HepG2 (cell line): ENCODE data around the gene PGAP3. TPM values are rescaled to one million over a fixed set of nuclear protein-coding genes. Genes with fewer than 3 reads are reported as not detected.

Source experiments
- ATAC-seq: fragments of 200-7000 bp; cut with Tn5 transposase; 3 replicates; pipeline ENCODE4 v1.9.1; 2020; ENCODE audit warnings: mild to moderate bottlenecking, moderate library complexity
- BruUV-seq: library from RNA; stranded (reverse); fragments of 400-500 nt; replicated peaks from 2 replicates; lab custom pipeline; 2021; lab: Mats Ljungman, UMichigan
- CTCF ChIA-PET: fragments of 300-600 bp; formaldehyde crosslinking; extraction: SDS; loops from one replicate; lab custom pipeline; 2021; ENCODE audit warnings: low total read pairs, inconsistent platforms, low intra/inter-chr PET ratio; lab: Yijun Ruan, JAX
- POLR2A ChIA-PET: fragments of 350-600 bp; sonication (Branson Sonifier 250); formaldehyde crosslinking; loops from one replicate; lab custom pipeline; 2020; ENCODE audit warnings: antibody characterized with exemption, inconsistent platforms; lab: Yijun Ruan, JAX
- DNase-seq: peaks from one replicate; pipeline ENCODE4 v3.0.0-alpha.2; 2015; ENCODE audit warnings: low spot score
- FAIRE-seq: peaks from 3 replicates; lab custom pipeline; 2011; peaks lifted over from hg19 to GRCh38; lab: Jason Lieb, UNC
- H2AFZ ChIP-seq: one replicate; pipeline ENCODE4 v1.6.1; 2011; ENCODE audit warnings: low read length, inconsistent platforms
- H3K27ac ChIP-seq: fragments of 300-600 bp; 3 replicates; pipeline ENCODE4 v1.8.0; 2011; ENCODE audit warnings: mixed run types, mild to moderate bottlenecking, mixed read lengths, low read length, inconsistent platforms; ENCODE audit not compliant: insufficient read depth; ENCODE audit errors: extremely low read length
- H3K27me3 ChIP-seq, 2 experiments: fragments of 200-600 bp in 1 of 2; 2 replicates in 1 of 2; 3 replicates in 1 of 2; pipeline versions ENCODE4 v1.6.0 to v1.8.0; 2011; ENCODE audit warnings: low read length in 2 of 2, mild to moderate bottlenecking in 2 of 2, moderate library complexity in 2 of 2, inconsistent platforms in 1 of 2; ENCODE audit not compliant: insufficient read depth in 2 of 2, control insufficient read depth in 1 of 2
- H3K36me3 ChIP-seq, 2 experiments: fragments of 200-600 bp in 1 of 2; replicated peaks in 1 of 2; 2 replicates in 1 of 2; 3 replicates in 1 of 2; pipeline versions ENCODE4 v1.5.1 to v1.8.0; 2011; ENCODE audit warnings: low read length in 2 of 2, inconsistent platforms in 1 of 2; ENCODE audit not compliant: insufficient read depth in 2 of 2, control insufficient read depth in 1 of 2
- H3K4me1 ChIP-seq: 2 replicates; pipeline ENCODE4 v1.5.1; 2012; ENCODE audit warnings: low read length, inconsistent platforms; ENCODE audit not compliant: insufficient read depth
- H3K4me2 ChIP-seq: 2 replicates; pipeline ENCODE4 v1.6.0; 2011; ENCODE audit warnings: low read depth, low read length, inconsistent platforms
- H3K4me3 ChIP-seq, 3 experiments: fragments of 200-600 bp in 1 of 3; sonication (generic), shearing (Covaris generic) in 1 of 3; replicated peaks in 1 of 3; 2 replicates each; pipeline ENCODE4 v1.5.1; 2011 to 2016; ENCODE audit warnings: low read length in 3 of 3, inconsistent platforms in 2 of 3, low read depth in 2 of 3, mild to moderate bottlenecking in 2 of 3, control low read depth in 1 of 3, mixed read lengths in 1 of 3; ENCODE audit not compliant: insufficient read depth in 1 of 3
- H3K79me2 ChIP-seq: one replicate; pipeline ENCODE4 v1.6.1; 2011; ENCODE audit warnings: low read length, inconsistent platforms; ENCODE audit not compliant: insufficient read depth
- H3K9ac ChIP-seq: 2 replicates; pipeline ENCODE4 v1.6.0; 2011; ENCODE audit warnings: mild to moderate bottlenecking, low read depth, low read length, inconsistent platforms; ENCODE audit not compliant: insufficient read depth
- H3K9me3 ChIP-seq: 2 replicates; pipeline ENCODE4 v1.5.1; 2012; ENCODE audit warnings: mild to moderate bottlenecking, low read length
- H4K20me1 ChIP-seq: 2 replicates; pipeline ENCODE4 v1.6.0; 2011; ENCODE audit warnings: inconsistent platforms, mild to moderate bottlenecking, low read length, moderate library complexity; ENCODE audit not compliant: insufficient read depth
- ASH2L ChIP-seq: fragments of 300-600, 200-600 bp; sonication (generic); IDR thresholded peaks from 2 replicates; pipeline ENCODE4 v1.7.0; 2017; ENCODE audit warnings: low read depth, mild to moderate bottlenecking, moderate library complexity, mixed read lengths, low read length; ENCODE audit not compliant: insufficient read length
- FOXP1 ChIP-seq, 2 experiments: fragments of 450-650 bp in 1 of 2; IDR thresholded peaks; 2 replicates each; pipeline ENCODE4 v1.6.1; 2017 to 2018; ENCODE audit warnings: antibody characterized with exemption in 1 of 2
- GFI1 ChIP-seq: sonication (generic); formaldehyde crosslinking; IDR thresholded peaks from 2 replicates; pipeline ENCODE4 v1.5.0; 2020; ENCODE audit warnings: missing genetic modification reagents, mild to moderate bottlenecking, borderline replicate concordance
- NR2C2 ChIP-seq: sonication (generic); formaldehyde crosslinking; IDR thresholded peaks from 2 replicates; pipeline ENCODE4 v1.4.0; 2020; ENCODE audit warnings: missing genetic modification reagents, mild to moderate bottlenecking, moderate library complexity, borderline replicate concordance
- PRPF4 ChIP-seq: fragments of 200-400 bp; formaldehyde crosslinking; IDR thresholded peaks from 2 replicates; pipeline ENCODE4 v1.6.1; 2016; ENCODE audit warnings: low read length, low read depth; ENCODE audit not compliant: poor library complexity, severe bottlenecking
- TCF12 ChIP-seq, 2 experiments: fragments of 450-650 bp in 1 of 2; sonication (generic) in 1 of 2; formaldehyde crosslinking in 1 of 2; IDR thresholded peaks; 2 replicates each; pipeline versions ENCODE4 v1.6.1 to v1.8.0; 2017 to 2022; ENCODE audit warnings: antibody characterized with exemption in 1 of 2, mild to moderate bottlenecking in 1 of 2, missing genetic modification reagents in 1 of 2, moderate library complexity in 1 of 2
- ZNF230 ChIP-seq: sonication (generic); formaldehyde crosslinking; IDR thresholded peaks from 2 replicates; pipeline ENCODE4 v1.4.0; 2020; ENCODE audit warnings: mild to moderate bottlenecking, missing genetic modification reagents
- ZNF616 ChIP-seq: sonication (generic); formaldehyde crosslinking; IDR thresholded peaks from 2 replicates; pipeline ENCODE4 v1.5.0; 2020; ENCODE audit warnings: low read depth, mild to moderate bottlenecking, missing genetic modification reagents
- ZNF7 ChIP-seq: IDR thresholded peaks from 2 replicates; pipeline ENCODE4 v1.6.1; 2016; ENCODE audit warnings: missing biosample characterization, missing genetic modification reagents
- ZNF704 ChIP-seq: sonication (generic); formaldehyde crosslinking; IDR thresholded peaks from 2 replicates; pipeline ENCODE4 v1.8.1; 2023; ENCODE audit warnings: mild to moderate bottlenecking, inconsistent platforms, moderate library complexity, missing genetic modification reagents, borderline replicate concordance
- ZNF850 ChIP-seq: sonication (generic); formaldehyde crosslinking; conservative IDR thresholded peaks from 2 replicates; pipeline ENCODE4 v1.9.0; 2021; ENCODE audit warnings: mild to moderate bottlenecking, missing genetic modification reagents
- WGBS: methylation state at CpG from one replicate; pipeline ENCODE4 v1.1.6; 2017; ENCODE audit warnings: low lambda C conversion rate; 5-methylcytosine and 5-hydroxymethylcytosine counted together
- in situ Hi-C: cut with HindIII; loops from 2 replicates; pipeline ENCODE4 v1.10.0; 2017; ENCODE audit warnings: low pct_unique_long_range_greater_than_20kb; ENCODE audit not compliant: extremely low pct_ligation_motif_present
- intact Hi-C: fragments of 100-400 bp; cut with micrococcal nuclease; formaldehyde crosslinking; loops from one replicate; pipeline ENCODE4 v1.10.0; 2022; ENCODE audit not compliant: unreplicated experiment
- polyA plus RNA-seq, 8 experiments: library from polyadenylated mRNA; depleted of rRNA in 3 of 8; stranded (reverse) in 7 of 8; unstranded in 1 of 8; fragments of >200 nt; fragmentation: Illumina TruSeq in 4 of 8; extraction: Trizol in 4 of 8; gene quantifications; 2 replicates each; pipeline versions ENCODE4 v1.2.1 to v1.2.3, GENCODE V29; 2011 to 2016; ENCODE audit warnings: low read depth in 4 of 8, missing spikeins in 1 of 8, mixed read lengths in 1 of 8; ENCODE audit not compliant: insufficient read depth in 1 of 8
- total RNA-seq, 5 experiments: library from RNA; depleted of rRNA; stranded (reverse); fragments of >200 nt; fragmentation: Illumina TruSeq; extraction: Trizol; gene quantifications; 2 replicates each; pipeline ENCODE4 v1.2.3, GENCODE V29; 2016; ENCODE audit warnings: low read depth in 1 of 5

PGAP3 gene
- total and polyA plus RNA-seq, 2 of the 13 experiments (the other 11 are each of a cell fraction or from before 2014, with no cell fraction given), result 11.9 to 14.6 TPM

DNA sequence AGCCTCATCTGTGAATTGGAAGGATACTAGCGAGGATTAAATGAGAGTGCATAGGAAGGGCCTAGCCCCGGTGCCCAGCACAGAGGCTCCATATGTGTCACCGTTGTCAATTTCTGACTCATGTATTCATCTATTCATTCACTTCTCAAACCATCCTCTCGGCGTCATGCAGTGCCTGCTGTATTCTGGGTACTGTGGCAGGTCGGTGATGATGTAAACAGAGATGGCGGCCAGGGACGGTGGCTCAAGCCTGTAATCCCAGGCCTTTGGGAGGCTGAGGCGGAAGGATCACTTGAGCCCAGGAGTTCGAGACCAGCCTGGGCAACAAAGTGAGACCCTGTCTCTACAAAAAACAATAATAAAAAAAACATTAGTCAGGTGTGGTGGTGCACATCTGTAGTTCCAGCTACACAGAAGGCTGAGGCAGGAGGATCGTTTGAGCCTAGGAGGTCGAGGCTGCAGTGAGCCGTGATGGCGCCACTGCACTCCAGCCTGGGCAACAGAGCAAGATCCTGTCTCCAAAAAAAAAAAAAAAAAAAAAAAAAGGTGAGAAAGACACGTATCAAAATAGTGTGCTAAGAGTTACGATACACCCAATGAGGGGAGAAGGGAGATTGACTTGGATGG is 65.4 kb downstream of the PGAP3 start:
- Histone ChIP-seq H3K4me2 (peak overlapping the region; percentile 52), H3K9me3 (no peaks in the 10 kb centered on the region), H3K27ac (no peak overlapping the region), H2AFZ (no peak overlapping the region), H3K79me2 (no peaks in the 10 kb centered on the region), H3K36me3 (no peaks in the 10 kb centered on the region), H3K27me3 (peaks cover 6 to 59% of the 10 kb centered on the region in 2 experiments), H4K20me1 (no peaks in the 10 kb centered on the region), H3K9ac (no peak overlapping the region), H3K4me1 (peaks cover 54% of the 10 kb centered on the region), H3K4me3 (no peak overlapping the region)
- POLR2A ChIA-PET, result interaction anchor here (1.0 kb wide), 2 partner anchors 52 to 81 kb away, joined by 5 read pairs; no protein-coding TSS in a partner anchor
- no TSS peak for BruUV-seq
- intact Hi-C loops (loop anchor here (1.0 to 2.0 kb wide), 5 partner anchors 12 to 132 kb away; partner anchors contain the start of gene PNMT), in situ Hi-C loops (loop anchor here (5.0 kb wide), 3 partner anchors 50 to 130 kb away; no protein-coding TSS in a partner anchor)
- no peak for DNase-seq
- no peak; the same call in 1 of the 3 replicates for ATAC-seq
- 38% methylated on average over 16 of the region's 16 CpGs for WGBS
- TF ChIP-seq ZNF7 (no peak), ZNF850 (0 out of 2 replicates have a peak, but pooled peaks have one; percentile 13), NR2C2 (CRISPR knock-in tag) (0 out of 2 replicates have a peak, but pooled peaks have one; percentile 5), TCF12 (IDR thresholded peaks at IDR 0.05) (no peak), TCF12 (CRISPR knock-in tag; IDR thresholded peaks at IDR 0.05) (0 out of 2 replicates have a peak, but pooled peaks have one; percentile 37), FOXP1 (IDR thresholded peaks at IDR 0.05) (no peak), FOXP1 (CRISPR knock-in tag; IDR thresholded peaks at IDR 0.05) (no peak), ASH2L (peak; percentile 5), ZNF616 (0 out of 2 replicates have a peak, but pooled peaks have one; percentile 3), GFI1 (CRISPR knock-in tag) (0 out of 2 replicates have a peak, but pooled peaks have one; percentile 5), ZNF230 (CRISPR knock-in tag) (peak; percentile 10; the same call in 1 of the 2 replicates), PRPF4 (no peak), ZNF704 (CRISPR knock-in tag) (peak; percentile 11; the same call in 1 of the 2 replicates)
- CTCF ChIA-PET, result interaction anchor here (0.5 to 5.7 kb wide), 18 partner anchors 8 to 231 kb away, joined by 3 to 136 read pairs (median 6); partner anchors contain the start of genes MIEN1, PNMT, STARD3 and TCAP
- FAIRE-seq, result no peak
